Omental fat pad (tissue), 4 donors: ENCODE data around the gene FGFBP3. TPM values are rescaled to one million over a fixed set of nuclear protein-coding genes. Genes with fewer than 3 reads are reported as not detected.

Source experiments
- ATAC-seq: fragments of 150-250 bp; one replicate; pipeline ENCODE4 v1.9.1; 2016; ENCODE audit warnings: mild to moderate bottlenecking, moderate library complexity; ENCODE audit not compliant: low FRiP score
- DNase-seq: peaks from one replicate; pipeline ENCODE4 v3.0.0-alpha.2; 2019; ENCODE audit warnings: low spot score
- CTCF ChIP-seq, 3 donors: fragments of 450-650 bp; IDR thresholded peaks; one replicate each; pipeline ENCODE4 v1.5.1; 2016 to 2017; ENCODE audit warnings: antibody characterized with exemption in 3 of 3, mild to moderate bottlenecking in 3 of 3, moderate library complexity in 2 of 3
- total RNA-seq, 4 donors: library from RNA; depleted of rRNA; stranded (reverse); fragments of >200 nt; gene quantifications; one replicate each; pipeline ENCODE4 v1.1.0, GENCODE V29; 2016

The FGFBP3 gene
- total RNA-seq, 4 donors from 2014 or later = 0.28 to 3.0 (median 0.70) TPM

GRCh38 chr10:91879515-91880170 lies 29.6 kb downstream of the FGFBP3 start:
- no peak for TF ChIP-seq CTCF (IDR thresholded peaks at IDR 0.05)
- no peak for ATAC-seq

GRCh38 chr10:91875779-91876178 lies 33.5 kb downstream of the FGFBP3 start:
- no peak for DNase-seq
- TF ChIP-seq CTCF (IDR thresholded peaks at IDR 0.05) = no peak
- ATAC-seq = no peak

More at GRCh38 chr10:91879515-91880170, 29.6 kb downstream of the FGFBP3 start:
- DNase-seq = no peak

GRCh38 chr10:91875156-91875555 lies 34.1 kb downstream of the FGFBP3 start:
- ATAC-seq = no peak
- TF ChIP-seq CTCF (IDR thresholded peaks at IDR 0.05) = no peak
- no peak for DNase-seq

GRCh38 chr10:91865562-91866081 lies 43.7 kb downstream of the FGFBP3 start:
- DNase-seq (no peak), ATAC-seq (no peak)
- TF ChIP-seq CTCF (IDR thresholded peaks at IDR 0.05) = no peak

GRCh38 chr10:91864744-91865143 lies 44.5 kb downstream of the FGFBP3 start:
- ATAC-seq (no peak), DNase-seq (no peak)
- no peak for TF ChIP-seq CTCF (IDR thresholded peaks at IDR 0.05)

GRCh38 chr10:91864099-91864498 lies 45.2 kb downstream of the FGFBP3 start:
- TF ChIP-seq CTCF (IDR thresholded peaks at IDR 0.05) = no peak
- DNase-seq (no peak), ATAC-seq (no peak)

- ATAC-seq (no peak), DNase-seq (no peak)
- no peak for TF ChIP-seq CTCF (IDR thresholded peaks at IDR 0.05)
Measured at GRCh38 chr10:91860885-91861284, 48.4 kb downstream of the FGFBP3 start.
